ENCODE measurements around the gene PVALEF.

DNA sequence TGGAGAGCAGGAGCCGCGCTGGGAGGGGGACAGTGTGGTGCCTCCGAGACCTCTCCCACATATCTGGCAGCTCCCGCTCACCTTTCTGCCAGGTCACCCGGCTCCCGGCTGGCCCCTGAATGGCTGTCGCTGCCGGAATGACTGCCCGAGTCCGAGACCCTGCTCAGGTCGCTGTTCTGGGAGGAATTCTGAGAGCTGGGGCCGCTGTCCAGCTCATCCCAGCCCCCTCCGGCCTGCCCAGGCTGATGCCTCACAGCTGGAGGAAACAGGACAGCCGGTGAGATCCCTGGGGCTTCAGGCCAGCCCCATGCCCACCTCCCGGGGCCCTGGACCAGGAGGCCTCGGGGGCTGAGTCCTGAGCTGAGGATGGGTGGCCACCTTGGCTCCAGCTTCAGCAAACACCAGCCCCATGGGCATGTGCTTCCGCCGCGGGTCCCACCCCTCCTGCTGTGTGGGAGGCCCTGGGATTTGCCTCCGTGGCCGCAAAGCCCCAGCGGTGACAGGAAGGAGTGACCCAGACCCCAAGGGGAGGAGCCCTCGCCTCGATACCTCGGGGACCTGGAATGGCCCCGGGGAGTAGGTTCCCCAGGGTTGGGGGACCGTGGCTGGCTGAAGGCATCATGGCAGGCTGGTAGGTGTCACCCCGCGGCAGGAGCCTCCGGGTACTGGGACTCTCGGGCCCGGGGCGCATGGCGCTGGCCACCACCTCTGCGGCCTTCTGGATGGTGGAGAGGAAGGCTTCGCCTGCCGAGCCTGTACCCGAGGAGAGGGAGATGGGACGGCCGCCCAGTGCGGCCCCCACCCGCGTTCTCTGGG, 66.7 kb downstream of the PVALEF start:
- TF ChIP-seq JUND (IDR thresholded peaks at IDR 0.05) (no peak), NFIC (IDR thresholded peaks at IDR 0.05; ENCODE audit: borderline replicate concordance) (no peak), CTCF (IDR thresholded peaks at IDR 0.05) (no peak), POLR2AphosphoS5 (IDR thresholded peaks at IDR 0.05; ENCODE audit: low read depth, low read length) (no peak)
